HEK293T (cell line): ENCODE measurements around the gene BFSP1.

ENCODE experiments used
- CTCF ChIA-PET: fragments of 350-600 bp; formaldehyde crosslinking; extraction: SDS; loops from one replicate; lab custom pipeline; 2021; ENCODE audit warnings: antibody characterized with exemption, inconsistent platforms; lab: Yijun Ruan, JAX
- POLR2A ChIA-PET: fragments of 350-600 bp; formaldehyde crosslinking; extraction: SDS; loops from one replicate; lab custom pipeline; 2020; ENCODE audit warnings: antibody characterized with exemption, inconsistent platforms; lab: Yijun Ruan, JAX
- DNase-seq: peaks from one replicate; pipeline ENCODE4 v3.0.0; 2012; ENCODE audit warnings: mixed read lengths; ENCODE audit errors: extremely low spot score
- ARNT ChIP-seq: fragments of 450-650 bp; IDR thresholded peaks from 2 replicates; pipeline ENCODE4 v1.6.1; 2017; ENCODE audit warnings: mild to moderate bottlenecking
- BHLHE40 ChIP-seq: fragments of 450-650 bp; IDR thresholded peaks from 2 replicates; pipeline ENCODE4 v1.6.1; 2016; ENCODE audit warnings: mild to moderate bottlenecking, moderate library complexity, borderline replicate concordance
- CTBP1 ChIP-seq: fragments of 450-650 bp; IDR thresholded peaks from 2 replicates; pipeline ENCODE4 v1.6.1; 2016; ENCODE audit warnings: borderline replicate concordance
- ELF4 ChIP-seq: fragments of 450-650 bp; IDR thresholded peaks from 2 replicates; pipeline ENCODE4 v1.6.1; 2017; ENCODE audit warnings: antibody characterized with exemption
- FOXA1 ChIP-seq: fragments of 450-650 bp; IDR thresholded peaks from 2 replicates; pipeline ENCODE4 v1.6.1; 2016; ENCODE audit warnings: mild to moderate bottlenecking
- FOXK2 ChIP-seq: fragments of 450-650 bp; IDR thresholded peaks from 2 replicates; pipeline ENCODE4 v1.6.1; 2016; ENCODE audit warnings: mild to moderate bottlenecking
- FOXM1 ChIP-seq: fragments of 450-650 bp; IDR thresholded peaks from 2 replicates; pipeline ENCODE4 v1.6.1; 2017; ENCODE audit warnings: mild to moderate bottlenecking, borderline replicate concordance
- HDGF ChIP-seq: fragments of 450-650 bp; IDR thresholded peaks from 2 replicates; pipeline ENCODE4 v1.6.1; 2017; ENCODE audit warnings: antibody characterized with exemption, borderline replicate concordance
- L3MBTL2 ChIP-seq: fragments of 450-650 bp; conservative IDR thresholded peaks from 2 replicates; pipeline ENCODE4 v1.6.1; 2016; ENCODE audit warnings: mild to moderate bottlenecking
- LEF1 ChIP-seq: fragments of 450-650 bp; IDR thresholded peaks from 2 replicates; pipeline ENCODE4 v1.6.1; 2017; ENCODE audit warnings: mild to moderate bottlenecking, borderline replicate concordance
- NFRKB ChIP-seq: fragments of 450-650 bp; IDR thresholded peaks from 2 replicates; pipeline ENCODE4 v1.6.1; 2016; ENCODE audit warnings: mild to moderate bottlenecking, moderate library complexity
- PKNOX1 ChIP-seq: fragments of 450-650 bp; IDR thresholded peaks from 2 replicates; pipeline ENCODE4 v1.6.1; 2016
- SP1 ChIP-seq: fragments of 450-650 bp; IDR thresholded peaks from 2 replicates; pipeline ENCODE4 v1.6.1; 2017
- SUZ12 ChIP-seq: fragments of 450-650 bp; IDR thresholded peaks from 2 replicates; pipeline ENCODE4 v1.6.1; 2016; ENCODE audit warnings: mild to moderate bottlenecking
- TARDBP ChIP-seq: fragments of 450-650 bp; IDR thresholded peaks from 2 replicates; pipeline ENCODE4 v1.6.1; 2016
- ZNF384 ChIP-seq: fragments of 450-650 bp; IDR thresholded peaks from 2 replicates; pipeline ENCODE4 v1.6.1; 2016

BFSP1 gene

GRCh38 chr20:17570347-17571152, 39.4 kb upstream of the BFSP1 start:
- CTCF ChIA-PET = interaction anchor here (0.6 to 1.4 kb wide), 7 partner anchors 9 to 77 kb away, joined by 3 to 6 read pairs (median 3); no protein-coding TSS in a partner anchor
- TF ChIP-seq PKNOX1 (peak; percentile 72), BHLHE40 (no peak), HDGF (no peak), FOXK2 (no peak), ZNF384 (peak; percentile 40)
- POLR2A ChIA-PET = interaction anchor here (0.7 to 2.0 kb wide), 20 partner anchors 10 to 388 kb away, joined by 3 to 16 read pairs (median 4); partner anchors contain the start of genes BFSP1 and RRBP1
- DNase-seq = peak; percentile 41

- ChIA-PET POLR2A (interaction anchor here (0.6 to 2.0 kb wide), 21 partner anchors 10 to 389 kb away, joined by 3 to 16 read pairs (median 4); partner anchors contain the start of gene BFSP1), CTCF (interaction anchor here (0.6 to 1.4 kb wide), 5 partner anchors 10 to 76 kb away, joined by 3 to 6 read pairs (median 3); no protein-coding TSS in a partner anchor)
Observed at GRCh38 chr20:17569616-17570346, 38.6 kb upstream of the BFSP1 start, which contains the start of gene DSTN. Gene DSTN (plus strand): TSS chr20:17570075. CDS start chr20:17570209, 134 bp downstream.

GRCh38 chr20:17568972-17569521, 37.9 kb upstream of the BFSP1 start:
- POLR2A ChIA-PET = interaction anchor here (0.7 to 1.0 kb wide), 2 partner anchors 11 to 33 kb away, joined by 3 read pairs; no protein-coding TSS in a partner anchor
- TF ChIP-seq FOXA1 = no peak
- no peak for TF ChIP-seq FOXK2
- no peak for TF ChIP-seq NFRKB
- no peak for TF ChIP-seq SUZ12
- peak; percentile 82; the same call in 1 of the 2 replicates for TF ChIP-seq ARNT
- TF ChIP-seq HDGF = no peak
- no peak for TF ChIP-seq ZNF384
- peak; percentile 34; the same call in 1 of the 2 replicates for TF ChIP-seq L3MBTL2
- TF ChIP-seq FOXM1 = no peak
- TF ChIP-seq PKNOX1 = no peak
- TF ChIP-seq CTBP1 = no peak
- TF ChIP-seq LEF1 = no peak
- TF ChIP-seq ELF4 = no peak
- TF ChIP-seq BHLHE40 = no peak
- TF ChIP-seq TARDBP = no peak
- CTCF ChIA-PET = no interaction called here
- DNase-seq = peak; percentile 67

More at GRCh38 chr20:17569616-17570346, 38.6 kb upstream of the BFSP1 start, which contains the start of gene DSTN:
- DNase-seq = peak; percentile 91
- TF ChIP-seq FOXK2 = no peak
- peak; percentile 96 for TF ChIP-seq ARNT
- TF ChIP-seq CTBP1 = peak; percentile 67; the same call in 1 of the 2 replicates
- TF ChIP-seq SUZ12 = no peak

GRCh38 chr20:17568045-17568788, 37.0 kb upstream of the BFSP1 start:
- CTCF ChIA-PET = no interaction called here
- TF ChIP-seq TARDBP = no peak
- no peak for TF ChIP-seq ZNF384
- TF ChIP-seq FOXA1 = no peak
- TF ChIP-seq NFRKB = no peak
- no peak for TF ChIP-seq BHLHE40
- TF ChIP-seq ELF4 = no peak
- TF ChIP-seq SP1 = no peak
- TF ChIP-seq CTBP1 = no peak
- no peak for TF ChIP-seq SUZ12
- no peak for TF ChIP-seq ARNT
- no peak for TF ChIP-seq PKNOX1
- TF ChIP-seq HDGF = no peak

GRCh38 chr20:17566345-17566744, 35.2 kb upstream of the BFSP1 start:
- ChIA-PET CTCF (no interaction called here), POLR2A (no interaction called here)
- no peak for DNase-seq
- no peak for TF ChIP-seq SUZ12
- TF ChIP-seq FOXK2 = no peak
- no peak for TF ChIP-seq CTBP1
- TF ChIP-seq LEF1 = no peak
- no peak for TF ChIP-seq ARNT
- TF ChIP-seq ELF4 = no peak
- TF ChIP-seq PKNOX1 = no peak
- TF ChIP-seq BHLHE40 = no peak
- TF ChIP-seq FOXM1 = no peak
- TF ChIP-seq ZNF384 = no peak
- TF ChIP-seq L3MBTL2 = no peak
- no peak for TF ChIP-seq HDGF
- TF ChIP-seq FOXA1 = no peak
- TF ChIP-seq SP1 = no peak
- TF ChIP-seq TARDBP = no peak

More at GRCh38 chr20:17568045-17568788, 37.0 kb upstream of the BFSP1 start:
- POLR2A ChIA-PET = no interaction called here
- DNase-seq = no peak
